ENCODE results near the gene OSBP. TPM values are rescaled to one million over a fixed set of nuclear protein-coding genes. Genes with fewer than 3 reads are reported as not detected.

The OSBP gene
- total RNA-seq, 1 experiment from 2014 or later, result 35.3 TPM

DNA sequence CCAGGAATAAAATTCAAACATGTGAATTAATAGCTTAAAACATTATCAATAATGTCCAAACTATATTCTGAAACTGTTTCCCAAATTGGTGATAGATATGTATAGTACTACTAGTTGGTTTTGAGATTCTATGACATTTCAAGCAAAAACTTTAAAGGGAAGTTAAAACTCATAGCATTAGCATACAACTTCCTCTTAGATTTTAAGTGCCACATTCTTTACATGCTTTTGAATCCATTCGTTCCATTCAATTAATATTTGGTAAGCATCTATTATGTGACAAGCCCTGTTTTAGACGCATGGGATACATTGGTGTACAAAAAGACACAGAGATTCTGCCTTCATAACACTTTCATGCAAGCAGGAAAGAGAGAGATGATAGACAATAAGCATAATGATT lies 44.4 kb upstream of the OSBP start:
- in situ Hi-C loops (cut with HindIII; ENCODE audit: low pct_unique_long_range_greater_than_20kb, low sequenced_read_pairs) (no loop called here), intact Hi-C loops (cut with micrococcal nuclease; ENCODE audit: unreplicated experiment) (loop anchor here (10.0 kb wide), 1 partner anchor 145 kb away; no protein-coding TSS in a partner anchor)
- H3K9me3 ChIP-seq (ENCODE audit: control insufficient read depth, insufficient read depth, low read depth, low read length), result no peaks in the 10 kb centered on the region
- H3K36me3 ChIP-seq (ENCODE audit: control insufficient read depth, insufficient read depth, low read length), result peaks cover 65% of the 10 kb centered on the region
- TF ChIP-seq SIN3A (IDR thresholded peaks at IDR 0.05; ENCODE audit: borderline replicate concordance, insufficient read depth, low read depth, low read length), result no peak
- TF ChIP-seq, protein P1, sequence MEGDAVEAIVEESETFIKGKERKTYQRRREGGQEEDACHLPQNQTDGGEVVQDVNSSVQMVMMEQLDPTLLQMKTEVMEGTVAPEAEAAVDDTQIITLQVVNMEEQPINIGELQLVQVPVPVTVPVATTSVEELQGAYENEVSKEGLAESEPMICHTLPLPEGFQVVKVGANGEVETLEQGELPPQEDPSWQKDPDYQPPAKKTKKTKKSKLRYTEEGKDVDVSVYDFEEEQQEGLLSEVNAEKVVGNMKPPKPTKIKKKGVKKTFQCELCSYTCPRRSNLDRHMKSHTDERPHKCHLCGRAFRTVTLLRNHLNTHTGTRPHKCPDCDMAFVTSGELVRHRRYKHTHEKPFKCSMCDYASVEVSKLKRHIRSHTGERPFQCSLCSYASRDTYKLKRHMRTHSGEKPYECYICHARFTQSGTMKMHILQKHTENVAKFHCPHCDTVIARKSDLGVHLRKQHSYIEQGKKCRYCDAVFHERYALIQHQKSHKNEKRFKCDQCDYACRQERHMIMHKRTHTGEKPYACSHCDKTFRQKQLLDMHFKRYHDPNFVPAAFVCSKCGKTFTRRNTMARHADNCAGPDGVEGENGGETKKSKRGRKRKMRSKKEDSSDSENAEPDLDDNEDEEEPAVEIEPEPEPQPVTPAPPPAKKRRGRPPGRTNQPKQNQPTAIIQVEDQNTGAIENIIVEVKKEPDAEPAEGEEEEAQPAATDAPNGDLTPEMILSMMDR (IDR thresholded peaks at IDR 0.05), result no peak
- TF ChIP-seq, protein P2, sequence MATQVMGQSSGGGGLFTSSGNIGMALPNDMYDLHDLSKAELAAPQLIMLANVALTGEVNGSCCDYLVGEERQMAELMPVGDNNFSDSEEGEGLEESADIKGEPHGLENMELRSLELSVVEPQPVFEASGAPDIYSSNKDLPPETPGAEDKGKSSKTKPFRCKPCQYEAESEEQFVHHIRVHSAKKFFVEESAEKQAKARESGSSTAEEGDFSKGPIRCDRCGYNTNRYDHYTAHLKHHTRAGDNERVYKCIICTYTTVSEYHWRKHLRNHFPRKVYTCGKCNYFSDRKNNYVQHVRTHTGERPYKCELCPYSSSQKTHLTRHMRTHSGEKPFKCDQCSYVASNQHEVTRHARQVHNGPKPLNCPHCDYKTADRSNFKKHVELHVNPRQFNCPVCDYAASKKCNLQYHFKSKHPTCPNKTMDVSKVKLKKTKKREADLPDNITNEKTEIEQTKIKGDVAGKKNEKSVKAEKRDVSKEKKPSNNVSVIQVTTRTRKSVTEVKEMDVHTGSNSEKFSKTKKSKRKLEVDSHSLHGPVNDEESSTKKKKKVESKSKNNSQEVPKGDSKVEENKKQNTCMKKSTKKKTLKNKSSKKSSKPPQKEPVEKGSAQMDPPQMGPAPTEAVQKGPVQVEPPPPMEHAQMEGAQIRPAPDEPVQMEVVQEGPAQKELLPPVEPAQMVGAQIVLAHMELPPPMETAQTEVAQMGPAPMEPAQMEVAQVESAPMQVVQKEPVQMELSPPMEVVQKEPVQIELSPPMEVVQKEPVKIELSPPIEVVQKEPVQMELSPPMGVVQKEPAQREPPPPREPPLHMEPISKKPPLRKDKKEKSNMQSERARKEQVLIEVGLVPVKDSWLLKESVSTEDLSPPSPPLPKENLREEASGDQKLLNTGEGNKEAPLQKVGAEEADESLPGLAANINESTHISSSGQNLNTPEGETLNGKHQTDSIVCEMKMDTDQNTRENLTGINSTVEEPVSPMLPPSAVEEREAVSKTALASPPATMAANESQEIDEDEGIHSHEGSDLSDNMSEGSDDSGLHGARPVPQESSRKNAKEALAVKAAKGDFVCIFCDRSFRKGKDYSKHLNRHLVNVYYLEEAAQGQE (IDR thresholded peaks at IDR 0.05; ENCODE audit: insufficient read depth in 1 of 2, low read depth in 2 of 2, low read length in 1 of 2), result no peak
- no peak for TF ChIP-seq POLR2AphosphoS5 (IDR thresholded peaks at IDR 0.05; ENCODE audit: low read depth, low read length)
- no peak for TF ChIP-seq TCF7L2 (IDR thresholded peaks at IDR 0.05; ENCODE audit: low read depth, low read length)
- DNase-seq (ENCODE audit: low read depth, low spot score) (no peak), ATAC-seq (no peak)
- ChIA-PET POLR2A (no interaction called here), CTCF (no interaction called here)
- no peaks in the 10 kb centered on the region for H3K27me3 ChIP-seq (ENCODE audit: control insufficient read depth, insufficient read depth, low read length)
- no peaks in the 10 kb centered on the region for H3K4me1 ChIP-seq (ENCODE audit: control insufficient read depth, insufficient read depth, low read length)
- BruUV-seq (replicated peaks), result no TSS peak
- no peak overlapping the region for H3K4me3 ChIP-seq (ENCODE audit: low read depth in 2 of 2, low read length in 2 of 2)
- H3K27ac ChIP-seq (ENCODE audit: low read length), result no peak overlapping the region

DNA sequence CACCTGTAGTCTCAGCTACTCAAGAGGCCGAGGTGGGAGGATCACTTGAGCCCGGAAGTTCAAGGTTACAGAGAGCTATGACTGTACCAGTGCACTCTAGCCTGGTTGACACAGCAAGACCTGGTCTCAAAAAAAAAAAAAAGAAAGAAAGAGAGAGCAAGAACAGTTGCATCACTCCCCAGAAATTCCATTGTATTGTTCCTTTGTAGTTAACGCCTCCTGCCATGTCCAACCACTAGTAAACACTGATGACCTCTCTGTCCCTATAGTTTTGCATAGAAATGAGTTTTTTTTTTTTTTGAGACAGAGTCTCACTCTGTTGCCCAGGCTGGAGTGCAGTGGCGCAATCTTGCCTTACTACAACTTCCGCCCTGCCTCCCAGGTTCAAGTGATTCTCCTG lies 42.5 kb upstream of the OSBP start:
- in situ Hi-C loops (cut with HindIII; ENCODE audit: low pct_unique_long_range_greater_than_20kb, low sequenced_read_pairs) (no loop called here), intact Hi-C loops (cut with micrococcal nuclease; ENCODE audit: unreplicated experiment) (no loop called here)
- H3K36me3 ChIP-seq (ENCODE audit: control insufficient read depth, insufficient read depth, low read length), result peaks cover 68% of the 10 kb centered on the region
- H3K4me1 ChIP-seq (ENCODE audit: control insufficient read depth, insufficient read depth, low read length), result no peaks in the 10 kb centered on the region
- BruUV-seq (replicated peaks), result no TSS peak
- TF ChIP-seq, protein P2 (IDR thresholded peaks at IDR 0.05; ENCODE audit: insufficient read depth in 1 of 2, low read depth in 2 of 2, low read length in 1 of 2), result no peak
- TF ChIP-seq, protein P1 (IDR thresholded peaks at IDR 0.05), result no peak
- no peak for TF ChIP-seq SIN3A (IDR thresholded peaks at IDR 0.05; ENCODE audit: borderline replicate concordance, insufficient read depth, low read depth, low read length)
- no peak for TF ChIP-seq POLR2AphosphoS5 (IDR thresholded peaks at IDR 0.05; ENCODE audit: low read depth, low read length)
- TF ChIP-seq TCF7L2 (IDR thresholded peaks at IDR 0.05; ENCODE audit: low read depth, low read length), result no peak
- ChIA-PET POLR2A (no interaction called here), CTCF (no interaction called here)
- no peaks in the 10 kb centered on the region for H3K27me3 ChIP-seq (ENCODE audit: control insufficient read depth, insufficient read depth, low read length)
- ATAC-seq, result no peak
- no peak overlapping the region for H3K4me3 ChIP-seq (ENCODE audit: low read depth in 2 of 2, low read length in 2 of 2)
- no peaks in the 10 kb centered on the region for H3K9me3 ChIP-seq (ENCODE audit: control insufficient read depth, insufficient read depth, low read depth, low read length)
- no peak overlapping the region for H3K27ac ChIP-seq (ENCODE audit: low read length)
- no peak for DNase-seq (ENCODE audit: low read depth, low spot score)

Measured in Panc1 (cell line).